Gastroesophageal sphincter (tissue), 4 donors: ENCODE results near the gene GABRG3. TPM values are rescaled to one million over a fixed set of nuclear protein-coding genes. Genes with fewer than 3 reads are reported as not detected.
A peak's percentile ranks its signal among the peaks of the same experiment; 100 is the strongest.

Experiments
- ATAC-seq: fragments of 150-250 bp; one replicate; pipeline ENCODE4 v1.9.1; 2016; ENCODE audit warnings: mild to moderate bottlenecking, moderate library complexity
- H3K27ac ChIP-seq, 4 donors: fragments of 200-600 bp; sonication (generic) in 3 of 4; 1 replicate in 3 of 4; 2 replicates in 1 of 4; pipeline ENCODE4 v1.5.1; 2016 to 2019
- H3K27me3 ChIP-seq: fragments of 200-600 bp; sonication (generic); one replicate; pipeline ENCODE4 v1.5.1; 2019
- H3K36me3 ChIP-seq, 2 donors: fragments of 200-600 bp; sonication (generic); one replicate each; pipeline ENCODE4 v1.5.1; 2019; ENCODE audit warnings: control low read depth in 1 of 2
- H3K4me1 ChIP-seq, 3 donors: fragments of 200-600 bp; sonication (generic); 1 replicate in 2 of 3; 2 replicates in 1 of 3; pipeline ENCODE4 v1.5.1; 2016 to 2019; ENCODE audit warnings: control low read depth in 2 of 3
- H3K4me3 ChIP-seq, 2 donors: fragments of 200-600 bp; sonication (generic); one replicate each; pipeline ENCODE4 v1.5.1; 2019; ENCODE audit warnings: mild to moderate bottlenecking in 1 of 2, moderate library complexity in 1 of 2
- H3K9me3 ChIP-seq, 3 donors: fragments of 200-600 bp; sonication (generic); one replicate each; pipeline ENCODE4 v1.5.1; 2017 to 2019; ENCODE audit warnings: control low read depth in 2 of 3
- EP300 ChIP-seq: sonication (generic); formaldehyde crosslinking; IDR thresholded peaks from one replicate; pipeline ENCODE4 v1.6.1; 2017; ENCODE audit warnings: antibody characterized with exemption, mild to moderate bottlenecking
- POLR2A ChIP-seq, 2 donors: fragments of 450-650 bp; IDR thresholded peaks; one replicate each; pipeline ENCODE4 v1.6.1; 2017; ENCODE audit warnings: antibody characterized with exemption in 2 of 2, mild to moderate bottlenecking in 2 of 2, moderate library complexity in 1 of 2
- POLR2AphosphoS5 ChIP-seq: sonication (generic); formaldehyde crosslinking; IDR thresholded peaks from one replicate; pipeline ENCODE4 v1.6.1; 2017; ENCODE audit warnings: antibody characterized with exemption
- WGBS, 2 donors: methylation state at CpG; one replicate each; pipeline ENCODE4 v1.1.5; 2018; ENCODE audit warnings: low coverage in 1 of 2; 5-methylcytosine and 5-hydroxymethylcytosine counted together
- total RNA-seq, 4 donors: library from RNA; depleted of rRNA; stranded (reverse); fragments of >200 nt; gene quantifications; one replicate each; pipeline ENCODE4 v1.1.0, GENCODE V29; 2016
- TF ChIP-seq, protein P1 (sequence below), 4 experiments: fragments of 200-600 bp in 2 of 4; fragments of 450-650 bp in 2 of 4; sonication (generic) in 1 of 4; IDR thresholded peaks; one replicate each; pipeline ENCODE4 v1.5.1; 2017 to 2019; ENCODE audit warnings: antibody characterized with exemption in 4 of 4, mild to moderate bottlenecking in 2 of 4, moderate library complexity in 2 of 4

The GABRG3 gene
- total RNA-seq, 4 donors from 2014 or later, result under 0.01 to 0.04 TPM; not detected in 2

DNA sequence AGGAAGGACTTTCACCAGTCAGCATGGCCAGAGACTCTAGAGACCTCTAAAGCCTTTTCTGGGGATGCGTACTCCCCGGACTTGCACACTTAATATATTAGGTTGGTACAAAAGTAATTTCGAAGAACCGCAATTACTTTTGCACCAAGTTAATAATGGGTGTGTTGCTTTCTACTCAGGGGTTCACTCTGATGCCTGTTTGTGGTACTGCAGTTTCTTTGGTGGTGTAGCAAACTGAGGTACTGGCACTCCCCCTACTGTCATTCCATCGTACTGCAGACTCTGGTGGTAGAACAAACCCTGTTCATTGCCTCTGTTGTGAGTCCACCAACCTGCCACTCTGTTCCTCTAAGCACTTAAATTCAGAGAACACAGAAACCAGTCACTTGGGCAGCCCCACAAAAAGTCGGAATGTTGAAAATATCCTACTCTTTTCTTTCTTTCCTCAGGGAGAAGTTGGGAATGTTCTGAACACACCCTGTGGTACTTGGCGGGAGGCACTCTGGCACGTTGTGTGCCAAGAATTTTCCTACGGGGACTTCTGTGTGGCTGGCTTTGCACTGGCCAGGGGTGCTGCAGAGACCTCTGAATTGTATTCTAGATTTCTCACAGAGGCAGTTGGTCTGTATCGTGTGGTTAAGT, 46.3 kb downstream of the GABRG3 start:
- Histone ChIP-seq H3K4me3 (no peak overlapping the region), H3K36me3 (no peaks in the 10 kb centered on the region), H3K27me3 (peaks cover 10% of the 10 kb centered on the region), H3K27ac (no peak overlapping the region), H3K4me1 (no peaks in the 10 kb centered on the region), H3K9me3 (peaks cover 0 to 5% (median 0%) of the 10 kb centered on the region in 3 donors)
- ATAC-seq, result peak; percentile 65
- TF ChIP-seq POLR2AphosphoS5, result no peak
- TF ChIP-seq, protein P1, sequence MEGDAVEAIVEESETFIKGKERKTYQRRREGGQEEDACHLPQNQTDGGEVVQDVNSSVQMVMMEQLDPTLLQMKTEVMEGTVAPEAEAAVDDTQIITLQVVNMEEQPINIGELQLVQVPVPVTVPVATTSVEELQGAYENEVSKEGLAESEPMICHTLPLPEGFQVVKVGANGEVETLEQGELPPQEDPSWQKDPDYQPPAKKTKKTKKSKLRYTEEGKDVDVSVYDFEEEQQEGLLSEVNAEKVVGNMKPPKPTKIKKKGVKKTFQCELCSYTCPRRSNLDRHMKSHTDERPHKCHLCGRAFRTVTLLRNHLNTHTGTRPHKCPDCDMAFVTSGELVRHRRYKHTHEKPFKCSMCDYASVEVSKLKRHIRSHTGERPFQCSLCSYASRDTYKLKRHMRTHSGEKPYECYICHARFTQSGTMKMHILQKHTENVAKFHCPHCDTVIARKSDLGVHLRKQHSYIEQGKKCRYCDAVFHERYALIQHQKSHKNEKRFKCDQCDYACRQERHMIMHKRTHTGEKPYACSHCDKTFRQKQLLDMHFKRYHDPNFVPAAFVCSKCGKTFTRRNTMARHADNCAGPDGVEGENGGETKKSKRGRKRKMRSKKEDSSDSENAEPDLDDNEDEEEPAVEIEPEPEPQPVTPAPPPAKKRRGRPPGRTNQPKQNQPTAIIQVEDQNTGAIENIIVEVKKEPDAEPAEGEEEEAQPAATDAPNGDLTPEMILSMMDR (IDR thresholded peaks at IDR 0.05), result peak in 3 of 4 experiments; percentile 23 to 72 (median 54)
- 21 to 46% methylated on average over 5 to 10 of the region's 10 CpGs for WGBS, 2 donors

DNA sequence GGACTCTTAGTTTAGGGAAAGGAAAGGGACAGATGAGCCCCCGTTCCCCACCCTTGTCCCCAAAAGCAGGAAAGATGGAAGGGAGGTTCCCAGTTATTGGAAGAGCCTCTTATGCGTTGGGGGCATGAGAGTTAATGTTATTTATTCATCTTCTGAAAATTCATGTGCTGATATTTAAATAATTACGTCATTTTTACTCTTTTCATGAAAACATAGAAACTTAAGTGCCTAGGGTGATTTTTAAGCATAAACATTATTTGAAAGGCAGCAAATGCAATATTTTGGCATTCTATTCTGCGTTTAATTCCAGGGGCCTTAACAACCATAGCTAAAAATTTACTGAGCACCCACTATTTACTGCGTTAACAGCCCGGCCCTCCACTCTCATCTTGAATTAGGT, 48.7 kb downstream of the GABRG3 start:
- peaks cover 26% of the 10 kb centered on the region for H3K27me3 ChIP-seq
- H3K9me3 ChIP-seq, result peaks cover 0 to 5% (median 0%) of the 10 kb centered on the region in 3 donors
- no peak overlapping the region for H3K27ac ChIP-seq
- no peak for ATAC-seq
- WGBS, 2 donors, result 51 to 76% methylated on average over 5 to 6 of the region's 6 CpGs
- H3K4me3 ChIP-seq, result no peak overlapping the region
- H3K36me3 ChIP-seq, result no peaks in the 10 kb centered on the region
- H3K4me1 ChIP-seq, result no peaks in the 10 kb centered on the region
- no peak for TF ChIP-seq POLR2AphosphoS5
- TF ChIP-seq POLR2A (IDR thresholded peaks at IDR 0.05), result no peak
- TF ChIP-seq, protein P1 (IDR thresholded peaks at IDR 0.05), result no peak
- TF ChIP-seq EP300, result no peak

- H3K36me3 ChIP-seq, result no peaks in the 10 kb centered on the region
- WGBS, 2 donors, result 37 to 66% methylated on average over 8 to 9 of the region's 9 CpGs
- no peak overlapping the region for H3K27ac ChIP-seq
- no peaks in the 10 kb centered on the region for H3K4me1 ChIP-seq
- no peak overlapping the region for H3K4me3 ChIP-seq
- TF ChIP-seq POLR2A (IDR thresholded peaks at IDR 0.05) (no peak), EP300 (no peak)
- TF ChIP-seq, protein P1 (IDR thresholded peaks at IDR 0.05), result no peak
- ATAC-seq, result no peak
- no peaks in the 10 kb centered on the region for H3K9me3 ChIP-seq
- H3K27me3 ChIP-seq, result peaks cover 25% of the 10 kb centered on the region
These were observed 54.5 kb downstream of the GABRG3 start for GRCh38 chr15:27025481-27025966.

DNA sequence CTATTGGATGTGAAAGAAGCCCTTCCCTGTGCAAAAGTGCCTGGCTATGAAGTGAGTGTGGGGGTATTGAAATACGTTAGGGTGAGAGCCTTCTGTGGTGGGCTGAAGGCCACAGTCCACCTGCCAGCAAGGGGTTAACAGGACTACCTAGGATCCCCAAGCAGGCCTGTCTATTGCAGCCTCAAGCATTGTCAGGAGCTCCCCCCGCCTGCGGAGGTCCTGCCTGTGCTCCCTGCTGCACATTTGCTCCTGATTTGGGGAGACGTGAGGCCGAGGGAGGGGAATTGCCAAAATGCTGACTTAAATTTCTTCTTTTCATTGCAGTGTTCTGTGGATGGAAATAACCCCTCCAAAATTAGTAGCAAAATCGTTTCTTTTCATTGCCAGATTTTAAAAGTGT, 56.2 kb downstream of the GABRG3 start:
- Histone ChIP-seq H3K4me3 (no peak overlapping the region), H3K4me1 (no peaks in the 10 kb centered on the region), H3K27ac (no peak overlapping the region), H3K36me3 (no peaks in the 10 kb centered on the region), H3K27me3 (peaks cover 20% of the 10 kb centered on the region), H3K9me3 (no peaks in the 10 kb centered on the region)
- WGBS, 2 donors, result 30 to 72% methylated on average over 4 of the region's 6 CpGs
- no peak for ATAC-seq
- TF ChIP-seq, protein P1 (IDR thresholded peaks at IDR 0.05), result no peak
- TF ChIP-seq POLR2A (IDR thresholded peaks at IDR 0.05) (no peak), POLR2AphosphoS5 (no peak), EP300 (no peak)

- Histone ChIP-seq H3K4me3 (no peak overlapping the region), H3K36me3 (no peaks in the 10 kb centered on the region), H3K27ac (no peak overlapping the region), H3K4me1 (no peaks in the 10 kb centered on the region), H3K27me3 (peaks cover 7% of the 10 kb centered on the region), H3K9me3 (no peaks in the 10 kb centered on the region)
- no peak for ATAC-seq
- TF ChIP-seq POLR2AphosphoS5, result no peak
- no peak for TF ChIP-seq POLR2A (IDR thresholded peaks at IDR 0.05)
- TF ChIP-seq, protein P1 (IDR thresholded peaks at IDR 0.05), result no peak
- TF ChIP-seq EP300, result no peak
- 41 to 47% methylated on average over 3 to 4 of the region's 12 CpGs for WGBS, 2 donors
These were observed 58.0 kb downstream of the GABRG3 start for GRCh38 chr15:27028858-27029477.
